VCaP (cell line): Measurements from ENCODE around the gene RASAL2.

Experiments used
- H3K27ac ChIP-seq: fragments of 450-650 bp; 2 replicates; pipeline ENCODE4 v1.5.1; 2017
- TF ChIP-seq, protein P1 (sequence below): fragments of 450-650 bp; conservative IDR thresholded peaks from 2 replicates; pipeline ENCODE4 v1.5.1; 2017; ENCODE audit warnings: mild to moderate bottlenecking, moderate library complexity

Gene RASAL2

DNA sequence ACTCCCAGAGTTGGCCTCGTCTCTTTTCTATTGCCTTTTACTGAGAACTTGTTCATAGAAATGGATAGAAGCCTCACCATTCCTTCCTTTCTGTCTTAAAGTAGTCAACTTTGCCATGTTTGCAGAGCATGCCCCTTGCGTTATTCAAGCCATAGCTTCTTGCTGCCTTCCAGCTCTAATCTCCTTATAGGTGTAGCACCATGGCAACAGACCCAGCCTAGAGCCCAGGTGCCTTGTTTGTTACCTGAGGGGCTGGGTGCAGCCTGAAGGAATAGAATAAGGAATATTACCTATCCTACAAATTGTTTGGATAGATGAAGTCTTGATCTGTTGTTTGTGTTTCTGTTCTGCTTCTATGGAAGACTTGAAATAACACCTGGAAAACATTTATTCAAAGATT is 343.0 kb downstream of the RASAL2 start:
- TF ChIP-seq, protein P1, sequence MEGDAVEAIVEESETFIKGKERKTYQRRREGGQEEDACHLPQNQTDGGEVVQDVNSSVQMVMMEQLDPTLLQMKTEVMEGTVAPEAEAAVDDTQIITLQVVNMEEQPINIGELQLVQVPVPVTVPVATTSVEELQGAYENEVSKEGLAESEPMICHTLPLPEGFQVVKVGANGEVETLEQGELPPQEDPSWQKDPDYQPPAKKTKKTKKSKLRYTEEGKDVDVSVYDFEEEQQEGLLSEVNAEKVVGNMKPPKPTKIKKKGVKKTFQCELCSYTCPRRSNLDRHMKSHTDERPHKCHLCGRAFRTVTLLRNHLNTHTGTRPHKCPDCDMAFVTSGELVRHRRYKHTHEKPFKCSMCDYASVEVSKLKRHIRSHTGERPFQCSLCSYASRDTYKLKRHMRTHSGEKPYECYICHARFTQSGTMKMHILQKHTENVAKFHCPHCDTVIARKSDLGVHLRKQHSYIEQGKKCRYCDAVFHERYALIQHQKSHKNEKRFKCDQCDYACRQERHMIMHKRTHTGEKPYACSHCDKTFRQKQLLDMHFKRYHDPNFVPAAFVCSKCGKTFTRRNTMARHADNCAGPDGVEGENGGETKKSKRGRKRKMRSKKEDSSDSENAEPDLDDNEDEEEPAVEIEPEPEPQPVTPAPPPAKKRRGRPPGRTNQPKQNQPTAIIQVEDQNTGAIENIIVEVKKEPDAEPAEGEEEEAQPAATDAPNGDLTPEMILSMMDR: no peak
- H3K27ac ChIP-seq: no peak overlapping the region

DNA sequence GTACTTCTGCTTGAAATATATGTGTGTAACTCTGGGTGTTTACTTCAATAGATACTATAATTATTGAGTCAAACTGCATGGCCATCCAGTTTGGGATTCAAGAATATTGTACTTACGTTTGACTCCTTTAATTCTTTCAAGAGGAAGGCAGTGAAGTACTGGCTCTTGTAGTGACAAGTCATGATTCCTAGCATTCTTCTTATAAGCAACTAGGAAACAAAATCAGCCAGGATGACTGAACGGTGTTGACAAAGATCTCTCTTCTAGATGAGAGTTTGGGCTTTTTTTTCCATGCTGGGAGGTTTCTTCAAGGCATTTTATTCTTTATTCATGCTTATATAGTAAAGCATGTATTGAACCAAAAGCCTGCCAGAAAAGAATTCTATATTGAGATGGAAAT is 344.5 kb downstream of the RASAL2 start:
- TF ChIP-seq, protein P1: no peak
- H3K27ac ChIP-seq: no peak overlapping the region

DNA sequence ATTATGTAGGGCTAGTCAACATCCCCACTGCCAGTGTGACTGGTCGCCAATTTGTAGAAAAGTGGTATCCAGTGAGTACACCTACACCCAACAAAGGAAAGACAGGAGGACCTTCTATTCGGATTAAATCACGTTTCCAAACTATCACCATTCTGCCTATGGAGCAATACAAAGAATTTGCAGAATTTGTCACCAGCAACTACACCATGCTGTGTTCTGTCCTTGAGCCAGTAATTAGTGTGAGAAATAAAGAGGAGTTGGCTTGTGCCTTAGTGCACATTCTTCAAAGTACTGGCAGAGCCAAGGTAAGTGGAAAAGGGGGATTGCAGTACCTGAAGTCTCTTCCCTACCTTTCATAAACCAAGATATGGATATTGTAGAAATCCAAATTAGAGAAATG is 349.0 kb downstream of the RASAL2 start:
- TF ChIP-seq, protein P1: no peak

DNA sequence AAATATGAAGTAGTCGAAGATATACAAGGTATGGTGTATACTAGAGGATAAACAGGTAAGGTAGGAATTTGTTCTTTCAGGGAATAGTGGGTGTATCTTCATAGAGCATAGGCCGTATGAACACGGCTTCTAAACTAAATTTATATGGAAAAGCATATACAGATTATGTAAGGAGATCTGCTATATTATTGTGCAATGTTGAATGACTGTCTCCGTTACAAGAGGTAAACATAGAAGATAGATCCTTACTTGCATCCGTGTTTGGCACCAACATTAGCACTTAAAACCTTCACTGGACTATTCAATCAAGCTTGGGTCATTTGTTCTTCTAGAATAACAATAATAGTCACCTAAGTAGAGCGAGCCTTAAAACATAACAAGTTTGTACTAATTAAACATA is 357.0 kb downstream of the RASAL2 start:
- TF ChIP-seq, protein P1: no peak
- H3K27ac ChIP-seq: no peak overlapping the region

More for the DNA sequence above, 349.0 kb downstream of the RASAL2 start:
- H3K27ac ChIP-seq: no peak overlapping the region

DNA sequence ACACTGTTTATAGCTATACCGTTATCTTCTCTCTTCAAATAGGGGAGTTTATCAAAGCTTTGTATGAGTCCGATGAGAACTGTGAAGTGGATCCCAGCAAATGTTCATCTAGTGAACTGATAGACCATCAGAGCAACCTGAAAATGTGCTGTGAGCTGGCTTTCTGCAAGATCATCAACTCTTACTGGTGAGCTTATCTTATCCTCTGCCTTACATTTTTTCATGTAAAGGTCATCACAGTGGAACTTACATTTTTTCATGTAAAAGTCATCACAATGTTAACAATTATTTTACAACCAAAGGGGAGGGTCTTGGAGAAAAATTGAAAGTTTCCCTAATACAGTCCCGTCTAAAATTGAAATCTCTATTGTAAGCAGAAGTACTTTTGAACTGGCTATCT is 357.6 kb downstream of the RASAL2 start:
- TF ChIP-seq, protein P1: no peak
- H3K27ac ChIP-seq: no peak overlapping the region

DNA sequence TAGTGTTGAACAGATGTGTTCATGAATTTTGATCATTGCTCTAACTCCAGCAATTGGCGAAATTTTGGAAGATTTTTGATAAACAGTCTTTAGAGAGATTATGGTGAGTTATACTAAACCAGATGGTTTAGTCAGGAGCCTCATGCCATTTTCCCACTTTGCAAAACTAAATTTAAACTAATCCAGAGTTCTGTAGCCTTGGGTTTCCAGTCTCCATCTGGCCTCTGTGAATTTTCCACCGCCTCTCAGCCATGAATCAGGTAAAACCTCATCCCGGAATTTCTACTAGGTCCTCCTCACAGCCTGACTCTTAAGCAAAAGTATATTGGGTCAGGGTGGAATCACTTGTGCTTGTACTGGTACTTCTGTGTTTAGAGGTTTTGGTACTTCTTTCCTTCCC is 358.1 kb downstream of the RASAL2 start:
- H3K27ac ChIP-seq: no peak overlapping the region
- TF ChIP-seq, protein P1: no peak

DNA sequence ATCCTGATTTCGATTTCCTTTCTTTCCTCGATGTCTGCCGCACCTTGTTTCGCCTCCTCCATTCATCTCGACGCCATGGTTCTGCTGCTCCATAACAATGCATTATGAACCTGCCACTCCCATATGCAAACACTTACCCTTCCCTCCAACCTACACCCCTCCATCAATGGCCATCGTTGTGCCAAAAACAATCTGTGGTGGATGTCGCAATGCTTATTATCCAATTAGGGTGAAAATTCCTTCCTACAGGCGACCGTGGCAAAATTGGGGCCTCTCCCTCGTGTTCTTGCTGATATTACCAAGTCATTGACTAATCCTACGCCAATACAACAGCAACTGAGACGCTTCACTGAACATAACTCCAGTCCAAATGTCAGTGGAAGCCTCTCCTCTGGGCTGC is 362.6 kb downstream of the RASAL2 start:
- TF ChIP-seq, protein P1: no peak
- H3K27ac ChIP-seq: no peak overlapping the region

DNA sequence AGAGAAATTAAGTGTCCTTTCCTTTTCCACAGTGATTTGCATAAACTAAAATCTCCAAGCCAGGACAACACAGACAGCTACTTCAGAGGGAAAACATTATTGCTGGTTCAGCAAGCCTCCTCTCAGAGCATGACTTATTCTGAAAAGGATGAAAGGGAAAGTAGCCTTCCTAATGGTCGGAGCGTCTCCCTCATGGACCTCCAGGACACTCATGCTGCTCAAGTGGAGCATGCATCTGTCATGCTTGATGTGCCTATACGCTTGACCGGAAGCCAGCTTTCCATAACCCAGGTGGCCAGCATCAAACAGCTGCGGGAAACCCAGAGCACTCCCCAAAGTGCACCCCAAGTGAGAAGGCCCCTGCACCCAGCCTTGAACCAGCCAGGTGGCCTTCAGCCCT is 363.7 kb downstream of the RASAL2 start:
- H3K27ac ChIP-seq: no peak overlapping the region
- TF ChIP-seq, protein P1: no peak
